ENCODE results near the gene TMEM139. TPM values are rescaled to one million over a fixed set of nuclear protein-coding genes. Genes with fewer than 3 reads are reported as not detected.

TMEM139 gene
- polyA plus RNA-seq, 1 of the 3 experiments (the other 2 are of a cell fraction): 0.05 TPM

GRCh38 chr7:143290293-143290692, 5.5 kb downstream of the TMEM139 start:
- CTCF ChIA-PET: interaction anchor here (1.0 to 4.9 kb wide), 4 partner anchors 11 to 50 kb away, joined by 3 to 30 read pairs (median 4); no protein-coding TSS in a partner anchor

More at GRCh38 chr7:143290293-143290692, 5.5 kb downstream of the TMEM139 start:
- no peak overlapping the region for H2AFZ ChIP-seq (ENCODE audit: low read depth)
- no peaks in the 10 kb centered on the region for H3K9me3 ChIP-seq
- 78% methylated on average over 4 of the region's 4 CpGs for WGBS (ENCODE audit: low lambda C conversion rate)
- peaks cover 17% of the 10 kb centered on the region for H4K20me1 ChIP-seq (ENCODE audit: insufficient read depth)
- DNase-seq: no peak
- H3K9me2 ChIP-seq: no peaks in the 10 kb centered on the region
- H3K27ac ChIP-seq (ENCODE audit: low read depth in 2 of 2, low read length in 1 of 2): no peak overlapping the region
- H3K4me1 ChIP-seq (ENCODE audit: control insufficient read depth in 1 of 2, insufficient read depth in 2 of 2, low read depth in 1 of 2, low read length in 1 of 2): peaks cover 19 to 21% of the 10 kb centered on the region in 2 experiments
- no peak for TF ChIP-seq NFIC (IDR thresholded peaks at IDR 0.05; ENCODE audit: borderline replicate concordance)
- no peak for TF ChIP-seq TCF12 (IDR thresholded peaks at IDR 0.05)
- TF ChIP-seq CTCF (IDR thresholded peaks at IDR 0.05): no peak
- no peak for TF ChIP-seq RCOR1 (IDR thresholded peaks at IDR 0.05; ENCODE audit: low read length)
- no peak for TF ChIP-seq RFX5 (IDR thresholded peaks at IDR 0.05; ENCODE audit: low read length)
- no peak for TF ChIP-seq YY1 (IDR thresholded peaks at IDR 0.05; ENCODE audit: low read depth)
- no peak for TF ChIP-seq FOSL2 (IDR thresholded peaks at IDR 0.05; ENCODE audit: borderline replicate concordance, low read depth)
- TF ChIP-seq MXI1 (IDR thresholded peaks at IDR 0.05; ENCODE audit: low read depth, low read length): no peak
- no peak for TF ChIP-seq REST (IDR thresholded peaks at IDR 0.05; ENCODE audit: low read depth, low read length)
- TF ChIP-seq MAX (IDR thresholded peaks at IDR 0.05; ENCODE audit: low read depth): no peak
- TF ChIP-seq TAF1 (IDR thresholded peaks at IDR 0.05; ENCODE audit: borderline replicate concordance, low read depth, low read length): no peak
- no peak for TF ChIP-seq SIN3A (IDR thresholded peaks at IDR 0.05; ENCODE audit: borderline replicate concordance, low read depth, low read length)
- TF ChIP-seq PBX3 (IDR thresholded peaks at IDR 0.05): no peak
- TF ChIP-seq EP300 (IDR thresholded peaks at IDR 0.05; ENCODE audit: borderline replicate concordance in 1 of 2, low read depth in 1 of 2, low read length in 1 of 2): no peak
- no peak for TF ChIP-seq FOXM1 (IDR thresholded peaks at IDR 0.05; ENCODE audit: low read depth)
- H3K79me2 ChIP-seq (ENCODE audit: insufficient read depth): peaks cover 59% of the 10 kb centered on the region
- POLR2A ChIA-PET: interaction anchor here (0.9 to 1.2 kb wide), 2 partner anchors 27 to 40 kb away, joined by 3 to 4 read pairs; partner anchors contain the start of gene GSTK1
- peak overlapping the region in 1 of 2 experiments; percentile 86; a peak in 2 of 4 replicates for H3K4me3 ChIP-seq (ENCODE audit: low read depth in 2 of 2, low read length in 1 of 2)
- H3K4me2 ChIP-seq: peak overlapping the region; percentile 80
- H3K9ac ChIP-seq: no peak overlapping the region
- no peaks in the 10 kb centered on the region for H3K27me3 ChIP-seq (ENCODE audit: insufficient read depth)
- peaks cover 17% of the 10 kb centered on the region for H3F3A ChIP-seq (replicated peaks; ENCODE audit: insufficient read depth)
- peaks cover 34 to 48% of the 10 kb centered on the region in 2 experiments for H3K36me3 ChIP-seq (replicated peaks in 1 of 2; ENCODE audit: control insufficient read depth in 1 of 2, insufficient read depth in 2 of 2, low read length in 1 of 2)
